Measurements from ENCODE around the gene MYF5. TPM values are rescaled to one million over a fixed set of nuclear protein-coding genes. Genes with fewer than 3 reads are reported as not detected.
"Not testable (repeated sequence)": the region's sequence is repeated elsewhere in the genome, so short reads cannot be mapped to it uniquely, and the experiment has no call there.

The MYF5 gene
- total and polyA plus RNA-seq, 2 of the 4 experiments (the other 2 are of a cell fraction) = not detected

- H3K23ac ChIP-seq (ENCODE audit: low read depth, low read length) = no peak overlapping the region
- no peak overlapping the region for H2AK5ac ChIP-seq (ENCODE audit: low read depth, low read length)
- DNase-seq (no peak), ATAC-seq (ENCODE audit: low read depth) (no peak)
- no peak overlapping the region for H2BK120ac ChIP-seq (ENCODE audit: low read depth, low read length)
- no peaks in the 10 kb centered on the region for H3K4me1 ChIP-seq (ENCODE audit: control insufficient read depth, insufficient read depth, low read length)
- H3K27ac ChIP-seq (ENCODE audit: insufficient read depth, low read length) = no peak overlapping the region
- no peaks in the 10 kb centered on the region for H3K79me1 ChIP-seq (ENCODE audit: low read depth in 1 of 2, low read length in 2 of 2)
- no peak overlapping the region for H3K4ac ChIP-seq (ENCODE audit: low read depth, low read length)
- no peak overlapping the region for H3K14ac ChIP-seq (replicated peaks; ENCODE audit: low read depth, low read length)
- H3K36me3 ChIP-seq (ENCODE audit: control insufficient read depth, insufficient read depth, low read length) = no peaks in the 10 kb centered on the region
- no peak overlapping the region for H2BK5ac ChIP-seq (ENCODE audit: low read depth, low read length, poor library complexity, severe bottlenecking)
- H2AFZ ChIP-seq (replicated peaks; ENCODE audit: low read length, poor library complexity) = peak overlapping the region; percentile 49
- BruUV-seq (replicated peaks) = no TSS peak
- no peak overlapping the region for H3K56ac ChIP-seq (ENCODE audit: extremely low read depth, insufficient read depth, low read length)
- in situ Hi-C loops (cut with MboI; ENCODE audit: low sequenced_read_pairs) (no loop called here), intact Hi-C loops (cut with micrococcal nuclease) (no loop called here), dilution Hi-C loops (cut with HindIII; ENCODE audit: low sequenced_read_pairs, unreplicated experiment) (no loop called here)
- no peak overlapping the region for H3K4me3 ChIP-seq (ENCODE audit: insufficient read depth, low read depth, low read length)
- no peak overlapping the region for H2BK15ac ChIP-seq (ENCODE audit: low read depth, low read length)
- no peak overlapping the region for H3K18ac ChIP-seq (ENCODE audit: low read depth, low read length)
- no peak overlapping the region for H3K9ac ChIP-seq (ENCODE audit: low read depth, low read length)
- H4K8ac ChIP-seq (ENCODE audit: low read depth in 2 of 2, low read length in 2 of 2) = no peak overlapping the region
- no peaks in the 10 kb centered on the region for H4K20me1 ChIP-seq (ENCODE audit: insufficient read depth, low read length)
- no peak overlapping the region for H4K91ac ChIP-seq (ENCODE audit: insufficient read depth, low read depth, low read length)
- no peaks in the 10 kb centered on the region for H3K9me1 ChIP-seq (ENCODE audit: insufficient read depth, low read length)
- H3K9me3 ChIP-seq (ENCODE audit: control insufficient read depth, insufficient read depth, low read length) = no peaks in the 10 kb centered on the region
- no peak overlapping the region for H4K5ac ChIP-seq (ENCODE audit: low read depth, low read length)
- no peak overlapping the region for H2BK20ac ChIP-seq (ENCODE audit: low read depth, low read length)
- no peak overlapping the region for H3K4me2 ChIP-seq (ENCODE audit: low read depth, low read length)
- H3K27me3 ChIP-seq (ENCODE audit: control insufficient read depth, insufficient read depth, low read length) = no peaks in the 10 kb centered on the region
- TF ChIP-seq CEBPB (IDR thresholded peaks at IDR 0.05; ENCODE audit: low read depth, low read length) (no peak), MXI1 (IDR thresholded peaks at IDR 0.05; ENCODE audit: borderline replicate concordance, low read depth, low read length) (no peak), MAZ (IDR thresholded peaks at IDR 0.05; ENCODE audit: borderline replicate concordance, low read depth, low read length) (no peak)
- POLR2A ChIA-PET (ENCODE audit: unreplicated experiment) = no interaction called here
- H2AK9ac ChIP-seq (replicated peaks; ENCODE audit: low read depth, low read length, poor library complexity) = no peak overlapping the region
- no CpG with 5 or more reads among the region's 5 CpGs for WGBS, 2 experiments (ENCODE audit: extremely low coverage in 2 of 2, insufficient read length in 1 of 2)
- CTCF ChIA-PET = no interaction called here
Observed at GRCh38 chr12:80670214-80670613, 46.5 kb upstream of the MYF5 start.

- intact Hi-C loops (cut with micrococcal nuclease); H3K9me3 ChIP-seq (ENCODE audit: control insufficient read depth, insufficient read depth, low read length); H3K4me3 ChIP-seq (ENCODE audit: insufficient read depth, low read depth, low read length); H3K27me3 ChIP-seq (ENCODE audit: control insufficient read depth, insufficient read depth, low read length); H3K4me2 ChIP-seq (ENCODE audit: low read depth, low read length); H2BK15ac ChIP-seq (ENCODE audit: low read depth, low read length); H3K18ac ChIP-seq (ENCODE audit: low read depth, low read length); H3K9me1 ChIP-seq (ENCODE audit: insufficient read depth, low read length); dilution Hi-C loops (cut with HindIII; ENCODE audit: low sequenced_read_pairs, unreplicated experiment); H4K5ac ChIP-seq (ENCODE audit: low read depth, low read length); H4K8ac ChIP-seq (ENCODE audit: low read depth in 2 of 2, low read length in 2 of 2); H2AK9ac ChIP-seq (replicated peaks; ENCODE audit: low read depth, low read length, poor library complexity); H3K9ac ChIP-seq (ENCODE audit: low read depth, low read length); H3K79me1 ChIP-seq (ENCODE audit: low read depth in 1 of 2, low read length in 2 of 2); H3K14ac ChIP-seq (replicated peaks; ENCODE audit: low read depth, low read length); H3K27ac ChIP-seq (ENCODE audit: insufficient read depth, low read length); H4K20me1 ChIP-seq (ENCODE audit: insufficient read depth, low read length); BruUV-seq (replicated peaks); H3K56ac ChIP-seq (ENCODE audit: extremely low read depth, insufficient read depth, low read length); H4K91ac ChIP-seq (ENCODE audit: insufficient read depth, low read depth, low read length); H2BK120ac ChIP-seq (ENCODE audit: low read depth, low read length); H3K4me1 ChIP-seq (ENCODE audit: control insufficient read depth, insufficient read depth, low read length); in situ Hi-C loops (cut with MboI; ENCODE audit: low sequenced_read_pairs); H3K23ac ChIP-seq (ENCODE audit: low read depth, low read length); H3K36me3 ChIP-seq (ENCODE audit: control insufficient read depth, insufficient read depth, low read length); H2BK5ac ChIP-seq (ENCODE audit: low read depth, low read length, poor library complexity, severe bottlenecking); H2AK5ac ChIP-seq (ENCODE audit: low read depth, low read length); H2AFZ ChIP-seq (replicated peaks; ENCODE audit: low read length, poor library complexity); POLR2A ChIA-PET (ENCODE audit: unreplicated experiment); H3K4ac ChIP-seq (ENCODE audit: low read depth, low read length): not testable (repeated sequence)
- ATAC-seq (ENCODE audit: low read depth) (peak; percentile 64), DNase-seq (peak; percentile 24)
- CTCF ChIA-PET = interaction anchor here (1.1 kb wide), 1 partner anchor 70 kb away, joined by 3 read pairs; no protein-coding TSS in a partner anchor
- WGBS, 2 experiments (ENCODE audit: extremely low coverage in 2 of 2, insufficient read length in 1 of 2) = 83% methylated on average over 4 of the region's 13 CpGs; no CpG with 5 or more reads in 1 of the 2 experiments
- H2BK20ac ChIP-seq (ENCODE audit: low read depth, low read length) = peak overlapping the region; percentile 49
Observed at GRCh38 chr12:80676042-80676636, 40.6 kb upstream of the MYF5 start.
